Tibial nerve (tissue), 4 donors: Measurements from ENCODE around the gene VGLL4.

Experiments used
- CTCF ChIP-seq, 5 experiments: fragments of 200-600 bp in 3 of 5; fragments of 450-650 bp in 2 of 5; sonication (generic) in 3 of 5; IDR thresholded peaks; one replicate each; pipeline ENCODE4 v1.5.1; 2016 to 2019; ENCODE audit warnings: antibody characterized with exemption in 5 of 5, mild to moderate bottlenecking in 3 of 5, moderate library complexity in 2 of 5
- EP300 ChIP-seq, 2 donors: sonication (generic); formaldehyde crosslinking; IDR thresholded peaks; one replicate each; pipeline ENCODE4 v1.6.1; 2017; ENCODE audit warnings: antibody characterized with exemption in 2 of 2, mild to moderate bottlenecking in 1 of 2
- POLR2A ChIP-seq, 2 donors: fragments of 450-650 bp; IDR thresholded peaks; one replicate each; pipeline ENCODE4 v1.6.1; 2017; ENCODE audit warnings: antibody characterized with exemption in 2 of 2, mild to moderate bottlenecking in 2 of 2, moderate library complexity in 2 of 2

DNA sequence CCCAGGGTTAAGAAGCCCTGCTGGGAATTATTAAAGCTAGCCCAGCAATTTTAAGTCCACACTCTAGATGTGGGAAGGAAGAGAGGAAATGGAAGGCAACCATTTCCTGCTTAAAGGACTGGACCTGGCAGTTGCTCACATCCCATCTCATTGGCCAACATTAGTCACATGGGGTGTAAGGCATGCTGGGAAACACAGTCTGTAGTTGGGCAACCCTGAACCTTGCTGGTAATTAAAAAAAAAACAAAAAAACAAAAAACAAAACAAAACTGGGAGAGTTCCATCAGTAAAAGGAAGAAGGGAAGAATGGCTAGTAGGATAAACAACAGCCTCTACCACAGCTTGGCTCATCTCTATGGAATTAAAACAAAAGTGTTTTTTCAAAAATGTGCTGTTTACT lies 136.0 kb downstream of the VGLL4 start:
- TF ChIP-seq CTCF (IDR thresholded peaks at IDR 0.05), result no peak
- no peak for TF ChIP-seq POLR2A (IDR thresholded peaks at IDR 0.05)
- TF ChIP-seq EP300 (IDR thresholded peaks at IDR 0.05), result no peak
